ENCODE data around the gene KLHL25. TPM values are rescaled to one million over a fixed set of nuclear protein-coding genes. Genes with fewer than 3 reads are reported as not detected.

KLHL25 gene
- polyA plus RNA-seq, 1 donor from 2014 or later: 38.9 TPM

- Histone ChIP-seq H3K27ac (ENCODE audit: low read length) (no peak overlapping the region), H3K9me3 (ENCODE audit: low read length) (no peaks in the 10 kb centered on the region), H3K79me2 (replicated peaks; ENCODE audit: insufficient read depth, low read length) (peaks cover 71% of the 10 kb centered on the region)
These were observed 16.5 kb downstream of the KLHL25 start for GRCh38 chr15:85778107-85778776.

DNA sequence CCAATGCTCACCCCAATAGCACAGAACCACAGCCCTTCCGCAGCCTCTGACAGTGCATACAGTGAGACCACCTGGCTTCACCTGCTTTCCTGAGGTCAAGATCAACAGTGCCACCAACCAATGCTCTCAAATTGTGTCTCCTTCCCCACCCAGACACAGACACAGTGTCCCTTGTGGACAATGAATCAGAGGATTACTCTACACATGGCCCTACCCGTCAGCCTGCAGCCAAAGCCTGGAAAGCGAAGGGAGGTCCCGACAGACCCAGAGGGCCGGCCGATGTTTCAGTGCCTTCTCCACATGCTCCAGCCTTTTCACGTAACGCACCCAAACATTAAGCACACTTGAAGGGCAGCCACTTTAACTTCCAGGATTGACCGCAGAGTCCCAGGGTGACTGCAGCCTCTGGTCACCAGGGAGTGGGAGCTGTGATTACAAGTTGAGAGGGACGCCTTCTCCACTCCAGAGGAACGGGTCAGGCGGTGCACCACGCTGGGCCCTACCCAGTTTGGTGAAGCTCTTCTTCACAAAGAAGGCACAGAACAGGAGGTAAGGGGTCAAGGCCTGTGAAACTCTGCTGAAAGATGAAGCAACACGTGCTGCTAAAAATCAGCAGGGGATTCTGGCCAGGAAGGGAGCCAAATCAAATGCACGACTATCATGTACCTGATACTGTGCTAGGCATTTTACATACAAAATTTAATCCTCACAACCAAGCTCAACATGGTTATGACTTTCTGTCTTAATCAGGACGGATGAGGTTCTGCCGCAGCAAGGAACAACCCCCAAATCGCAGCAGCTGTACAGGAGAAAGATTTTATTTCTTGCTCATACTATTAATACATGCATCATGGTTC is 17.2 kb downstream of the KLHL25 start:
- H2AFZ ChIP-seq (ENCODE audit: low read depth, low read length): no peak overlapping the region
- H3K27me3 ChIP-seq (ENCODE audit: insufficient read depth, low read depth, low read length): no peaks in the 10 kb centered on the region
- H3F3A ChIP-seq (ENCODE audit: insufficient read depth, low read length, poor library complexity, severe bottlenecking): no peaks in the 10 kb centered on the region
- no peak overlapping the region for H3K4me3 ChIP-seq (ENCODE audit: low read length)
- no peaks in the 10 kb centered on the region for H3K9me2 ChIP-seq (ENCODE audit: insufficient read depth, low read length)
- H3K36me3 ChIP-seq (ENCODE audit: insufficient read depth, low read length): no peaks in the 10 kb centered on the region
- TF ChIP-seq EP300 (conservative IDR thresholded peaks at IDR 0.05; ENCODE audit: poor library complexity, severe bottlenecking) (no peak), POLR2AphosphoS5 (IDR thresholded peaks at IDR 0.05) (no peak), CTCF (IDR thresholded peaks at IDR 0.05; ENCODE audit: poor library complexity, severe bottlenecking) (no peak)
- no peak overlapping the region for H3K9ac ChIP-seq (ENCODE audit: low read length)
- no peak overlapping the region for H3K27ac ChIP-seq (ENCODE audit: low read length)
- H3K9me3 ChIP-seq (ENCODE audit: low read length): no peaks in the 10 kb centered on the region
- peaks cover 4% of the 10 kb centered on the region for H4K20me1 ChIP-seq (ENCODE audit: insufficient read depth)
- H3K79me2 ChIP-seq (replicated peaks; ENCODE audit: insufficient read depth, low read length): peaks cover 69% of the 10 kb centered on the region
- H3K4me2 ChIP-seq (ENCODE audit: low read length): no peak overlapping the region

More at GRCh38 chr15:85778107-85778776, 16.5 kb downstream of the KLHL25 start:
- Histone ChIP-seq H2AFZ (ENCODE audit: low read depth, low read length) (no peak overlapping the region), H3K9me2 (ENCODE audit: insufficient read depth, low read length) (no peaks in the 10 kb centered on the region), H3K36me3 (ENCODE audit: insufficient read depth, low read length) (no peaks in the 10 kb centered on the region), H4K20me1 (ENCODE audit: insufficient read depth) (peaks cover 4% of the 10 kb centered on the region), H3K9ac (ENCODE audit: low read length) (no peak overlapping the region), H3F3A (ENCODE audit: insufficient read depth, low read length, poor library complexity, severe bottlenecking) (no peaks in the 10 kb centered on the region), H3K4me2 (ENCODE audit: low read length) (no peak overlapping the region), H3K4me3 (ENCODE audit: low read length) (no peak overlapping the region), H3K27me3 (ENCODE audit: insufficient read depth, low read depth, low read length) (no peaks in the 10 kb centered on the region)
- no peak for TF ChIP-seq SMC3 (conservative IDR thresholded peaks at IDR 0.05; ENCODE audit: poor library complexity)

DNA sequence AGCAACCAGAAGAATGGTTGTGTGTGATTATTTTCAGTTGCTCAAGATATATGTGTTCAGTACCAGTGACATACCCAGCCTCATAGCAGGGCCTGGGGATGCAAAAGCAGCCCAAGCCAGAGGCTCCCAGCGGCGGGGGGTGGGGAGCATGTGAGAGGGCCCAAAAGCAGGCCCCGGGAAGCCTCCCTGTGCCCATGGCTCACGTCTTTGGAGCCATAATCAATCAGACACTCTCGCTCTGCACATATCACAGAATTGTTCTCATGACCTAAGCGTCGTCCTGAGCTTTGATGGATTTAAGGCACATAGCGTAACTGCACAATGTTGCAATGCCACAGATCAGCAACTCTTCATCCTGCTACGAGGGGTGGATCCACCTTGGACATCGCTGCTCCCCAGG is 20.8 kb downstream of the KLHL25 start:
- Histone ChIP-seq H3K27ac (ENCODE audit: low read length) (no peak overlapping the region), H3K27me3 (ENCODE audit: insufficient read depth, low read depth, low read length) (no peaks in the 10 kb centered on the region), H4K20me1 (ENCODE audit: insufficient read depth) (peaks cover 4% of the 10 kb centered on the region), H3K9me2 (ENCODE audit: insufficient read depth, low read length) (no peaks in the 10 kb centered on the region), H3K36me3 (ENCODE audit: insufficient read depth, low read length) (peaks cover 2% of the 10 kb centered on the region), H3K9me3 (ENCODE audit: low read length) (peaks cover 4% of the 10 kb centered on the region), H2AFZ (ENCODE audit: low read depth, low read length) (no peak overlapping the region), H3K79me2 (replicated peaks; ENCODE audit: insufficient read depth, low read length) (peaks cover 54% of the 10 kb centered on the region), H3K9ac (ENCODE audit: low read length) (no peak overlapping the region), H3F3A (ENCODE audit: insufficient read depth, low read length, poor library complexity, severe bottlenecking) (no peaks in the 10 kb centered on the region), H3K4me3 (ENCODE audit: low read length) (no peak overlapping the region), H3K4me2 (ENCODE audit: low read length) (no peak overlapping the region)
- TF ChIP-seq POLR2AphosphoS5 (IDR thresholded peaks at IDR 0.05) (no peak), CTCF (IDR thresholded peaks at IDR 0.05; ENCODE audit: poor library complexity, severe bottlenecking) (no peak), MXI1 (conservative IDR thresholded peaks at IDR 0.05; ENCODE audit: poor library complexity, severe bottlenecking) (no peak), SMC3 (conservative IDR thresholded peaks at IDR 0.05; ENCODE audit: poor library complexity) (no peak), EZH2 (IDR thresholded peaks at IDR 0.05; ENCODE audit: borderline replicate concordance, insufficient read depth, low read length, poor library complexity, severe bottlenecking) (no peak), REST (IDR thresholded peaks at IDR 0.05; ENCODE audit: borderline replicate concordance) (no peak), RAD21 (conservative IDR thresholded peaks at IDR 0.05) (no peak), EP300 (conservative IDR thresholded peaks at IDR 0.05; ENCODE audit: poor library complexity, severe bottlenecking) (no peak), TAF1 (IDR thresholded peaks at IDR 0.05; ENCODE audit: low read depth) (no peak)

Measured in neural cell (in vitro differentiated cells).